NOMO-1 (cell line): ENCODE data around the gene ZNF470.

ENCODE experiments used
- DNase-seq, 2 experiments: peaks; one replicate each; lab custom pipeline; 2025; ENCODE audit not compliant: unreplicated experiment in 2 of 2; lab: John Stamatoyannopoulos, UW

The ZNF470 gene

DNA sequence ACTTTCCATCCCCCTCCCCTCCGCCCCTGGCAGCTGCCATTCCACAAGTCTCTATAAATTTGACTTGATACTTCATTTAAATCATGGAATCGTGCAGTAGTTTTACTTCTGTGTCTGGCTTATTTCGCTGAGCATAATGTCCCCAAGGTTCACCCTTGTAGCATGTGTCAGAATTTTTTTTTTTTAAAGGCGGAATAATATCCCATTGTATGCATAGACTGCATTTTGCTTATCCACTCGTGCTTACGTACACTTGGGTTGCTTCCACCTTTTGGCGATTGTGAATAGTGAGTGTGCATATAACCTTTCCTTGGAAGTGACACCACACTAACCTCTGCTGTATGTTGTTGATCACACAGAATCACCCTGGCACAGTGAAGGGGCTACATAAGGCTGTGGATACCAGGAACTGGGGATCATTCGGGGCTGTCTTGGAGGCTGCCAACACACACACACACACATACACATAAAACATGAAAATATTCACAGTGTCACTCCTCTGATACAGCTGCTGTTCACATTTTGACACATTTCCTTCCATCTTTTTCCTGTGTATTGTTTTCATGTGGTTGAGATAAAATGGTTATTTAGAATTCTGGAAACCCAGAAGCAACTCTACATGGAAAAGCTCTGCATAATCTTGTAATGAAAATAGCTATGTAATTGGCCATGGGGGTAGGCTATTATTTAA is 41.2 kb downstream of the ZNF470 start:
- no peak for DNase-seq

DNA sequence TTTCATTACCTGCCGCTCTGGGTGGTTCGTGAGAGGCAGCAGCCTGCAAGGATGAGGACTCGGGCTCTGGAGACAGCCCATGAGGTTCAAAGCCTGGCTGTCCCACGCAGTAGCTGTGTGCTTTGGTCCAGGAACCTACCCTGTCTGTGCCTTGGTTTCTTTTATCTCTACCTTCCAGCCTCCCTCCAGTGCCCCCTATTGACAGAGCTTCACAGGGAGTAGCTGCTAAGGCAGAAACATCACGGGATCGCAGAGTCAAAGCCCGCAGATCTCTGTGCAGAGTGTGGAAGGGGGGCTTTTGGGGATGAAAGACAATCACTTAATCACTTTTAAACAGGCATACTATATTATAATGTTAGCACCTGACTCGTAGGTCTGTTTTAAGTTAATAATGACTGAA is 44.0 kb downstream of the ZNF470 start:
- no peak for DNase-seq

DNA sequence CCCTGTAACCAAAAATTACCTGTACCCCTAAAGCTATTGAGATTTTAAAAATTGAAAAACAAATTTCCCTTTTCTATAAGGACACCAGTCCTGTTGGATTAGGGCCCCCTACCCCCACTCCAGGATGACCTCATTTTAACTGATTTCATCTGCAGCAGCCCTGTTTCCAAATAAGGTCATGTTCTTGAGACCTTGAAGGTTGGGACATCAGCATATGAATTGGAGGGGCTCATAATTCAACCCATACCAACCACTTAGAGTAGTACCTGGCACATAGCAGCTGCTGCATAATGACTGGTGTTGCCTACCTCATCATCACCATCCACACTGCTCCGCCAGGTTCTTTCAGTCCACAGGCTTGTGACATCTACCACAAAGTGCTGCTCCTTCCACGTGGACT is 45.5 kb downstream of the ZNF470 start:
- no peak for DNase-seq

DNA sequence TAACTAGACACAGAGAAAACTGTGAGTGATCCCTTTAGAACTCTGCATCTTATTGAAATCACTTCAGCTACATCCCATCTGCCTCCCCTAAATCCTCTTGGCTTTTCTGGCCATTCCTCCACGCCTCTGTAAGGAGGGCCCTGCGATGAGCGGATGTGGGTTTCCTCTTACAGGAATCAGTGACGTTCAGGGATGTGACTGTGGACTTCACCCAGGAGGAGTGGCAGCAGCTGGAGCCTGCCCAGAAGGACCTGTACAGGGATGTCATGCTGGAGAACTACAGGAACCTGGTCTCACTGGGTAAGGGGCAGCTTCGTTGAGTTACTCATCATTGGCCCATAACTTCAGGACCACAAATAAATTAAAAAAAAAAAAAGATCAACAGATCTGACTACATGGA is 46.4 kb downstream of the ZNF470 start:
- no peak for DNase-seq

DNA sequence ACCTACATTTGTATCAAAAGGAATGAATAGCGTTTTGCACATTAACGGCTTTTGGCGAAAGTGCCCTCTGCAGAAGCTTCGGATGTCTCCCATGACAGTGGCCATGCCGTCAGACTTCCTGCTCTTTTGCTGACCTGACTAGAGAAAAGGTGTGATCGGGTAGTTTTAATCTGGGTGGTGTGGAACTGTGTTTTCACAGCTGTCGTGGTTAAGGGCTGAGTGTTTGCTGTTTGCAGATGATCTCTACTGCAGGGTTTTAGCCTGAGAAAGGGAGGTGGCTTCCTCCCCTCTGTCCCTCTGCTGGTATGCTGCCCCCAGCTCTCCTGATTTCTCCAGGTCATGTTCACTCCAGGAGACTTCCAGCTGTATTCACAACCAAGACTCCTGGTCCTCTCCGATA is 50.3 kb downstream of the ZNF470 start:
- DNase-seq = no peak

DNA sequence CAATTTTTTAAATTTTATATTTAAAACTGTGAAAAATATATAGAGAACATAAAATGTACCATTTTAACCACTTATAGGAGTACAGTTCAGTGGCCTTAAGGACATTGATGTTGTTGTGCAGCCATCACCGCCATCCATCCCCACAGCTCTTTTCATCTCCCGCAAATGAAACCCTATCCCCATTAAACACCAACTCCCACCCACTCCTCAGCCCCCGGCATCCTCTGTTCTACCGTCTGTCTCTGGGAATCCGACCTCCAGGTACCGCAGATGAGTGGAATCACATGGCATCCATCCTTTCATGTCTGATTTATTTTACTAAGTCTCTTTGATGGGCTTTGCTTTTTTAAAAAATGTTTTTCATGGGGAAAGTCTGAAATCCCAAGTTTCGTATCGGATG is 51.9 kb downstream of the ZNF470 start:
- no peak for DNase-seq

DNA sequence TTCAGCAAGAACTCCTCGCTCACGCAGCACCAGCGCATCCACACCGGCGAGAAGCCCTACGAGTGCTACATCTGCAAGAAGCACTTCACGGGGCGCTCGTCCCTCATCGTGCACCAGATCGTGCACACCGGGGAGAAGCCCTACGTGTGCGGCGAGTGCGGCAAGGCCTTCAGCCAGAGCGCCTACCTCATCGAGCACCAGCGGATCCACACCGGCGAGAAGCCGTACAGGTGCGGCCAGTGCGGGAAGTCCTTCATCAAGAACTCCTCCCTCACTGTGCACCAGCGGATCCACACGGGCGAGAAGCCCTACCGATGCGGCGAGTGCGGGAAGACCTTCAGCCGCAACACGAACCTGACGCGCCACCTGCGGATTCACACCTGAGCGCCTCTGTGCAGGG is 55.1 kb downstream of the ZNF470 start:
- no peak for DNase-seq

DNA sequence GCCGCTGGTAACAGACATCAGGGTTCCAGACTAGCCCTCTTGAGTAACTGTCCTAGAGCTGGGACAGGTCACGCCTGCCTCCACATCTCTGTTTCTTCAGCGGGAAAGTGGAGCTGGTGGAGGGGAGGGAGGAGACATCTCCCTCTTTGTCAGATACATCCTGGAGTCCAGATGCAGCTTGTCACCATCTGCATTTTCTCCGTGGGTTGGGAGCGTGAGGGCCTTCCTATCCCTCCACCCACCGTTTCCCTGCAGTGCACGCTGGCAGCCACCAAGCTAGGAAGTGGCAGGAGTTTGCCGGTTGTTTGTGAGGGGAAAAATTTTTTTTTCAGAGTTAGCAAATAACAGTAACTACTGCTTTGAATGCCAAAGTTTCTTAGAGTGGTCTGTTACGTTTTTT is 55.7 kb downstream of the ZNF470 start:
- no peak for DNase-seq

DNA sequence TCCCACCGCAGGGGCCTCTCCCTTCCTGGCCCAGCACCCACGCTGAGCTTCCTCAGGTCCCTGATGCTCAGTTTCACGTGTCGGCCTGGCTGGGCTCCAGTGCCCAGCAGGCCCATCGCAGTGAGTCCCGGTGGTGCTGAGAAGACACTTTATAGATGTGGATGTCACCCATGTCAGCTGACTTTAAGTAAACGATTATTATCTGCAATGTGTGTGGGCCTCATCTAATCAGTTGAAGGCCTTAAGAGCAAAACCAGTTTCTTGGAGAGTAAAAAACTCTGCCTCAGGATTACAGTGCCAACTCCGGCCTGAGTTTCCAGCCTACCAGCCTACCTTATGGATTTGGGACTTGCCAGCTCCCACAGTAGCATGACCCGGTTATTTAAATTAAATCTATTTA is 58.4 kb downstream of the ZNF470 start:
- no peak for DNase-seq

DNA sequence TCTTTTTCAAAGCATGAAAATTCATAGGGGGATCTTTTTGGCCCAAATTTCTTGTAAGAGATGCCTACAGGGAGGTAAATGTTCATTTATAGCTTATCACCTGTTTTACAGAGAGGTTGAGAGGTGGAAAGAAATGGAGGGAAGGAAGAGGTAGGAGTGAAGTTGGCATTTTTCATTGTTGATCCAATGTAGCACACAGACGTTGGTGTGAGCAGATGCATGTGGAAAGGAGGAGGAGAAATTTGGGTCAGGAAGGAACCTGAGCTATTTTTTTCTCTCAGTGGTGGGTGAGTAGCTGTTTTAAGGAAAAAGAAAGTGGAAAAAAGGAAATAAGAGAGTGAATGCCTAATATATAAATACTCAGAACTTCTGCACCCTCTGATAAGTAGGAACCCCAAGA is 65.8 kb downstream of the ZNF470 start:
- no peak for DNase-seq

DNA sequence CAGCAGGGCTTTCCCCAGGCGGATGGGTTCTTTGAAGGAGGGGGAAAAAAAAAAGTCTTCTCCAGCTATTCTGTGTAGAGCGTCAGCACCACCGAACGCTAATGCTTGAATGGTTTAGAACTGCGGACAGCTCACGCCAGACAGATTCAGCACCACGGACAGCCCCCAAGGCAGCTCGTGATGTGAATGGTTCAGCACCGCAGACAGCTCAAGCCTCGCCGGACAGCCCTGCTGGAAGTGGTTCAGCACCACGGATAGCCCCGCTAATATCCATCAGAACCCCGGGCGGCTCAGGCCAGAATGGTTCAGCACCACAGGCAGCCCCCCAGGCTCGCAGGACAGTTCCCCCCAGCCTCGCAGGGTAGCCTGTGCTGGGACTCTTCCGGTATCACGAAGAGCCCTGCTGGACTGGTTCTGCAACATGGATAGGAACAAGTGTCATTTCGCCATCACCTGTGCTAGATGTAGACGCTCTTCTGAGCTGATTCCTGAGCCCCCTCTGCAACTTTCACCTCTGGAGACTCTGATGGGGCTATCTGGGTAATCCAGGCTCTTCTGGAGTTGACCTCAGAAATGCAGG is 70.8 kb downstream of the ZNF470 start:
- DNase-seq = peak; percentile 47 to 51
